Amniotic stem cell (primary cell): Measurements from ENCODE around the gene CUBN.

Experiments used
- DNase-seq: peaks from one replicate; lab custom pipeline; 2025; lab: John Stamatoyannopoulos, UW

The CUBN gene

GRCh38 chr10:16950656-16951601, 178.7 kb downstream of the CUBN start:
- DNase-seq: peak; percentile 67

GRCh38 chr10:16949816-16950215, 179.8 kb downstream of the CUBN start:
- no peak for DNase-seq

- no peak for DNase-seq
Measured at GRCh38 chr10:16948361-16948760, 181.2 kb downstream of the CUBN start.

DNA sequence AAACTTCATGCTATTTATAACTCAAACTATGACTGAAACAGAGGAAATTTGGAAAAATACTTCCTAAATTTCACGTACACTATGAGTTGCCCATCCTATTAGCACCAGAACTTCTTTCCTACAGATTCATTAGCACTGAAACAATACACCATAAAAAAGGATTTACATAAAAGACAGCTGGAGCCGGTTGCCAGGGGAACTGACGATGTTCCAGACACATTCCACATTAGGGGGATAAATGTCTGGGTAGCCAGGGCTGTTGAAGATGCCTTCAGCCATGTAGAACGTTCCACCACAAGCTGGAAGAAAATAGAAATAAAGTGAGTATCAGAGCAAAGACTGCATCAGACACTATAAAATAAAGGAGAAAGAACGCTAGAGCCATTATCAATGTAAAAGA, 182.5 kb downstream of the CUBN start:
- DNase-seq: no peak

- peak; percentile 5 for DNase-seq
Measured at GRCh38 chr10:16945593-16945992, 184.0 kb downstream of the CUBN start.

DNA sequence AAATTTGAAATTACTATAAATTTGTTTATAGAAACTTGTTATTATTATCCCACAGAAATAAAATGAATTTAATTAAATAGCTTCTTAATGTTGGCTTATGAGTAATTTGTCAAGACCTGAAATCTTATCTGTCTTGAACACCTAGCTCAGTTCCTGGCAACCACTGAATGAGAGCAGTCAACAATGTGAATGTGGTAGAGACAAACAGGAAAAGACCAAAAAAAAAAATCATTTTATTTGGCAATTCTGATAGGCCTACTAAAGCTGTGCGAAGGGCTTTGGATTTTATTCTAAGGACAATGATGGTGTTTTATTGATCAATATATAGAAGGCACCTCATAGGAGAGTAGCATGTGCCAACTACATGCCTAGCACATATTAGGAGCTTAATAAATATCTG, 184.6 kb downstream of the CUBN start:
- DNase-seq: no peak

GRCh38 chr10:16944402-16944801, 185.2 kb downstream of the CUBN start:
- DNase-seq: peak; percentile 40

DNA sequence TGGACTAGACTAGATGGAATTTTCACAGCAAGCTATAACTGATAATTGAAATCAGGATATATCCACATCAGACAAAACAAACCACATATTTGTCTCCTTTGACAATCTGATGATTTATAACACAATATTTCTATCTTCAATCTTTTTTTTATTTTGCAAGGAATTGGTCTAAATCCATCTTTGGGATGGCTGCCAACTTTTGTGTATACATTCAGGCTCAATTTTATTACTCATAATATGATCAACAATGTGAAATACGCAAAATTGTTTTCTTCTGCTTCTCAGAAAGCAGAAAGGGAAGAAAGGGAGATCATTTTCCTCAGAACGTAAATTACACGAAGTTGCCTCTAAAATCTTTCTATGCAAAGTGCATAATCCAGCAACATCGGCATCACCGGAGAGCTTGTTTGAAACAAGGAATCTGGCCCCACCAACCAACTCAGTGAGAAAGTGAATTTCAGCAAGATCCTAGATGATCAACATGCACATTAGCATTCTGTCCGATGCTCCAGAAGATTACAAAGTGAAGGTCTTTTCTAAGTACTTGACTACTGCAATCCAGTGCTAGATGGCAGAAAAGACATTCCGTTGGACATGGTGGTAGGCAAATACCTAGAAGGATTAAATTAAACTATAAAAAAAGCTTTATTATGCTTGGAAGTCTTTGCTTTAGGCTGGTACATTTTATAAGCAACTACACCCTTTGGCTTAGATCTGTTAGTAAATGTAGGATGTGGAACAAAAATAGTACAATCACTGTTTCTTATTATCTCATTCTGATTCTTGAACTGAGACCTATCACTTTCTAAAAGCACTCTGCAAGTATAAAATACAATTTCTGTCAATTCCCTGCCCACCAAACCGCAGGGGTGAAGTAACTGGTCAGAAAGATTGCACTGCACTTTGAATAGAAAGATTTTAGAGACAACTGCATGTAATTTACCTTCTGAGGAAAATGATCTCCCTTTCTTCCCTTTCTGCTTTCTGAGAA, 186.0 kb downstream of the CUBN start:
- DNase-seq: peak; percentile 27

GRCh38 chr10:16942381-16943078, 187.1 kb downstream of the CUBN start:
- DNase-seq: no peak

- DNase-seq: no peak
Measured at GRCh38 chr10:16941870-16942269, 187.7 kb downstream of the CUBN start.

DNA sequence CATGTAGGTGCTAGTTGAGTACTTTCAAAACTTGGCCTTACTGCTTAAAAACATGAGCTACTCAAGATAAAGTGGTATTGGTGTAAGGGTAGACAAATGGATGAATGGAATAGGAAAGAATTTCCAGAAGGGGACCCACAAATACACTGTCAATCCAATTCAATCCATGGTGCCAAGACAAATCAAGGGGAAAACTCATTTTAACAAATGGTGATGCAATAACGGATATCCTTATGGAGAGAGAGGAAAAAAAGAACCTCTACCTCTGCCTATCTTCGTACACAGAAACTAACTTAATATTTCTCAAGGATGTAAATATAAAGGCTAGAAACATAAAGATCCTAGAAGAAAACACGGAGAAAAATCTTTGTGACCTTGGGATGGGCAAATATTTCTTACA, 188.5 kb downstream of the CUBN start:
- no peak for DNase-seq

DNA sequence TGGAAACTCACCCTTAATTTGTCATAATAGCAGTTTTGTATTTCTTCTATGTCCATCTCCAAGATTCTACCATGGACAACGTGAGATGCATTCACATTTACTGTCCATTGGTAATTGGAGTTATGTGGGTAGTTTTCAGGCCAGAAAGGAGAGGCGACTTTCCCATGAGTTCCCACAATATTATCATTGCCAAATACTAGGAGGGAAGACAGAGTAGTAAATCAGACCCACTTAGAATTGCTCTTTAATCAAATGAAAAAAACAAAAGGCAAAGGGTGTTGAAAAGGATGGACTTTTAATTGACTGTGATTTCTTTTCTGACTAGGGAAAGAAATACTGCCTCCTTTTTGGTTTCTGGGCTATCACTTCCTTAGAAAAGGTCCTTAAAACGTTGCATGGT, 190.7 kb downstream of the CUBN start:
- DNase-seq: no peak

GRCh38 chr10:16934461-16934860, 195.2 kb downstream of the CUBN start:
- no peak for DNase-seq

DNA sequence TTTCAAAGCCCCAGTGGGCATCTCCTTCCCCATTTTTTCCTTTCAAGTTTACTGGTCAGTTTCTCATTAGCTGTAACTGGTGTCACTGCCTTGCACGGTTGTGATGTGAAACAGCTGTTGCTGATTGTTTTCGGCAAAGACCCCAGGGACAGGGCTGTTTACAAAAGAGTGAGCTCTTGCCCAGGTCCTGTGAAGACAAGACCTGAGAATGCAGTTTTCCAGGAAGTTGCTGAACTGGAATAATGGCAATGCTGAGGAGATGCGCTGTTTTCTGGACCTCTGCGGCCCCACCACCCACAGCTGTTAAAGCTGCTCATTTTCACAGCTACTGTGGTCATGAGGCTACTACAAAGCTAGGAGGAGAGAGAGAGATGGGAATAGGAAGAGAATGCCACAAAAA, 195.8 kb downstream of the CUBN start:
- no peak for DNase-seq

- no peak for DNase-seq
Measured at GRCh38 chr10:16931930-16932329, 197.7 kb downstream of the CUBN start.

GRCh38 chr10:16930540-16930939, 199.1 kb downstream of the CUBN start:
- DNase-seq: no peak

DNA sequence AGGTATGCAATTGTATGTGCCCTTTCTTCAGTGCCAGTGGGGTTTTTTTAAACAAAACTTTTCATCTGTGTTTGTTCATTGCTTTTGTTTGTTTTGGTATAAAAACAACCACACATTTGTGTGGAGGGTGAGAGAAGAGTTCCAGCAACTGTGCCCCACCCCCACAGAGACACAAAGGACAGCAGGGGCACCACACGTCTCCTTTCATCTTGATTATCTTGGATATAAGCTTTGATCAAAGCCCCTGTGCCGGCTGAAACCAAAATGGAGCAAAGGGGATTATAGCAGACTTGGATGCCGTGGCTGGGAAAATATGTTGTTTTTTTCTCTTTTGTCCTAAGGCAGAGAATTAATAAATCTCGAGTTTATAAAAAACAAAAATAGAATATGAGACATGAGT, 200.5 kb downstream of the CUBN start:
- no peak for DNase-seq

DNA sequence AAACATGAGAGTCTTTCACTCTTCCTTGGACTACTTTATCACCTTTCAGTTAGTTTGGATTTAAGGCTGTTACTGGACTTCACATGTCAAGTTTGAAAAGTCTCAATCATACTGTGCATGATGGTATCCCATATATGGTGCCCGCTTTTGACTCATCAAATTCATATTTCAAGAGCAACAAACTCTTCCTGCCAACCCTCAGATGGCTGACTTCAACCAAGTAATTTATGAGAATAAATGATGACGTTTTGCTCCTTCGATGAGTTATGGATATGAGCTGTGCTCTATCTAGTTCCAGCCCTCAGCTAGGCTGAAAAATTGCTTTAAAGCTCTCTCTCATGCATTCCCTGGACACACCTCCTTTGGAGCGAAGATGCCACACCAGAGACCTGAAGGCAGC, 202.1 kb downstream of the CUBN start:
- DNase-seq: no peak

DNA sequence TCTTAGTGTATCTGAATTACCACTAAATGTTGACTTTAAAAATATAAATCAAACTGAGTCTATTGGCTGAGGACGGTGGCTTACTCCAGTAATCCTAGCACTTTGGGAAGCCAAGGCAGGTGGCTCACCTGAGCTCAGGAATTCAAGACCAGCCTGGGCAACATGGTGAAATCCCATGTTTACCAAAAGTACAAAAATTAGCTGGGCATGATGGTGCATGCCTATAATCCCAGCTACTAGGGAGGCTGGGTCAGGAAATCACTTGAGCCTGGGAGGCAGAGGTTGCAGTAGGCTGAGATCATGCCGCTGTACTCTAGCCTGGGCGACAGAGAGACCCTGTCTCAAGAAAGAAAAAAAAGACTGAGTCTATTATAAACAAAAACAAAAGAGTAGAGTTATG, 205.9 kb downstream of the CUBN start:
- DNase-seq: no peak

- DNase-seq: no peak
Measured at GRCh38 chr10:16923309-16923708, 206.3 kb downstream of the CUBN start.

GRCh38 chr10:16919121-16919982, 210.3 kb downstream of the CUBN start:
- no peak for DNase-seq
